Measurements from ENCODE around the gene ATRN.

GRCh38 chr20:3680701-3681351, 210.0 kb downstream of the ATRN start:
- TF ChIP-seq, protein P1, sequence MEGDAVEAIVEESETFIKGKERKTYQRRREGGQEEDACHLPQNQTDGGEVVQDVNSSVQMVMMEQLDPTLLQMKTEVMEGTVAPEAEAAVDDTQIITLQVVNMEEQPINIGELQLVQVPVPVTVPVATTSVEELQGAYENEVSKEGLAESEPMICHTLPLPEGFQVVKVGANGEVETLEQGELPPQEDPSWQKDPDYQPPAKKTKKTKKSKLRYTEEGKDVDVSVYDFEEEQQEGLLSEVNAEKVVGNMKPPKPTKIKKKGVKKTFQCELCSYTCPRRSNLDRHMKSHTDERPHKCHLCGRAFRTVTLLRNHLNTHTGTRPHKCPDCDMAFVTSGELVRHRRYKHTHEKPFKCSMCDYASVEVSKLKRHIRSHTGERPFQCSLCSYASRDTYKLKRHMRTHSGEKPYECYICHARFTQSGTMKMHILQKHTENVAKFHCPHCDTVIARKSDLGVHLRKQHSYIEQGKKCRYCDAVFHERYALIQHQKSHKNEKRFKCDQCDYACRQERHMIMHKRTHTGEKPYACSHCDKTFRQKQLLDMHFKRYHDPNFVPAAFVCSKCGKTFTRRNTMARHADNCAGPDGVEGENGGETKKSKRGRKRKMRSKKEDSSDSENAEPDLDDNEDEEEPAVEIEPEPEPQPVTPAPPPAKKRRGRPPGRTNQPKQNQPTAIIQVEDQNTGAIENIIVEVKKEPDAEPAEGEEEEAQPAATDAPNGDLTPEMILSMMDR (IDR thresholded peaks at IDR 0.05): no peak
- no peak for TF ChIP-seq POLR2A (IDR thresholded peaks at IDR 0.05)

Data from tibial nerve (tissue), 3 donors.